HG03280 (cell line): ENCODE measurements around the gene SPEN.

ENCODE experiments used
- ATAC-seq: cut with Tn5 transposase; IDR thresholded peaks from one replicate; pipeline ENCODE4 v1.9.1; 2021; ENCODE audit warnings: mild to moderate bottlenecking, moderate library complexity; ENCODE audit not compliant: unreplicated experiment

Gene SPEN

GRCh38 chr1:15933684-15934083 lies 86.2 kb downstream of the SPEN start:
- ATAC-seq = no peak

- no peak for ATAC-seq
Measured at GRCh38 chr1:15934211-15935055, 86.9 kb downstream of the SPEN start.

- no peak for ATAC-seq
Measured at GRCh38 chr1:15935056-15935950, 87.8 kb downstream of the SPEN start.

GRCh38 chr1:15936025-15936424 lies 88.5 kb downstream of the SPEN start:
- no peak for ATAC-seq

- ATAC-seq = no peak
Measured at GRCh38 chr1:15937146-15937545, 89.6 kb downstream of the SPEN start.

GRCh38 chr1:15937706-15938168 lies 90.2 kb downstream of the SPEN start:
- no peak for ATAC-seq

GRCh38 chr1:15938628-15939161 lies 91.2 kb downstream of the SPEN start:
- no peak for ATAC-seq

- ATAC-seq = no peak
Measured at GRCh38 chr1:15939181-15940109, 91.9 kb downstream of the SPEN start.

- ATAC-seq = no peak
Measured at GRCh38 chr1:15940110-15941043, 92.9 kb downstream of the SPEN start.

GRCh38 chr1:15941044-15941840 lies 93.7 kb downstream of the SPEN start:
- ATAC-seq = no peak

- ATAC-seq = no peak
Measured at GRCh38 chr1:15941899-15942660, 94.6 kb downstream of the SPEN start.

GRCh38 chr1:15942661-15943327 lies 95.3 kb downstream of the SPEN start:
- no peak for ATAC-seq

- no peak for ATAC-seq
Measured at GRCh38 chr1:15943328-15943991, 96.0 kb downstream of the SPEN start.

- ATAC-seq = no peak
Measured at GRCh38 chr1:15943992-15944307, 96.4 kb downstream of the SPEN start.

GRCh38 chr1:15944308-15945010 lies 97.0 kb downstream of the SPEN start:
- no peak for ATAC-seq
